H1 (cell line): ENCODE data around the gene ZBP1. TPM values are rescaled to one million over a fixed set of nuclear protein-coding genes. Genes with fewer than 3 reads are reported as not detected.

Source experiments
- CTCF ChIA-PET: fragments of 300-600 bp; sonication (Branson Sonifier 250); formaldehyde crosslinking; loops from one replicate; lab custom pipeline; 2021; ENCODE audit not compliant: partially characterized antibody; lab: Charles Lee
- POLR2A ChIA-PET: fragments of 300-600 bp; sonication (Branson Sonifier 250); formaldehyde crosslinking; loops from one replicate; lab custom pipeline; 2021; ENCODE audit warnings: inconsistent platforms; ENCODE audit not compliant: partially characterized antibody; lab: Charles Lee
- DNase-seq, 2 experiments: peaks; one replicate each; pipeline versions ENCODE4 v3.0.0 to v3.0.0-alpha.2; 2010 to 2022; ENCODE audit warnings: low spot score in 2 of 2, low read depth in 1 of 2, mixed read lengths in 1 of 2
- FAIRE-seq: peaks from 2 replicates; lab custom pipeline; 2011; peaks lifted over from hg19 to GRCh38; lab: Jason Lieb, UNC
- H2AFZ ChIP-seq: 2 replicates; pipeline ENCODE4 v1.8.1; 2012; ENCODE audit warnings: low read length, inconsistent platforms
- H2AK5ac ChIP-seq: 2 replicates; pipeline ENCODE4 v1.6.1; 2013; ENCODE audit warnings: low read depth, low read length
- H2BK120ac ChIP-seq: replicated peaks from 2 replicates; pipeline ENCODE3; 2013; ENCODE audit warnings: low read depth, low read length, inconsistent platforms
- H2BK12ac ChIP-seq: 2 replicates; pipeline ENCODE4 v1.6.1; 2013; ENCODE audit warnings: low read depth, low read length
- H2BK15ac ChIP-seq: 2 replicates; pipeline ENCODE4 v1.6.1; 2013; ENCODE audit warnings: low read length
- H2BK20ac ChIP-seq: 2 replicates; pipeline ENCODE4 v1.6.1; 2013; ENCODE audit warnings: low read length
- H2BK5ac ChIP-seq: 2 replicates; pipeline ENCODE4 v1.6.1; 2013; ENCODE audit warnings: low read depth, low read length
- H3K14ac ChIP-seq: 2 replicates; pipeline ENCODE4 v1.6.1; 2013; ENCODE audit warnings: inconsistent platforms; ENCODE audit not compliant: insufficient read length
- H3K18ac ChIP-seq: 2 replicates; pipeline ENCODE4 v1.6.1; 2013; ENCODE audit warnings: low read length; ENCODE audit errors: extremely low read depth
- H3K23ac ChIP-seq: 2 replicates; pipeline ENCODE4 v1.6.1; 2013; ENCODE audit warnings: inconsistent platforms; ENCODE audit not compliant: insufficient read length
- H3K23me2 ChIP-seq: 2 replicates; pipeline ENCODE4 v1.6.1; 2013; ENCODE audit warnings: low read depth, low read length
- H3K27ac ChIP-seq: 2 replicates; pipeline ENCODE4 v1.6.1; 2011; ENCODE audit warnings: low read depth, low read length, inconsistent platforms
- H3K27me3 ChIP-seq, 4 experiments: replicated peaks in 1 of 4; 1 replicate in 1 of 4; 2 replicates in 3 of 4; pipeline versions ENCODE4 v1.6.1 to v1.8.1; 2011 to 2013; ENCODE audit warnings: low read length in 3 of 4, mild to moderate bottlenecking in 3 of 4, inconsistent platforms in 2 of 4, mixed read lengths in 2 of 4, moderate library complexity in 1 of 4; ENCODE audit not compliant: control insufficient read depth in 3 of 4, insufficient read depth in 3 of 4; ENCODE audit errors: extremely low read depth in 1 of 4
- H3K36me3 ChIP-seq, 4 experiments: 2 replicates each; pipeline versions ENCODE4 v1.6.1 to v1.8.1; 2011 to 2013; ENCODE audit warnings: mild to moderate bottlenecking in 4 of 4, low read length in 3 of 4, moderate library complexity in 2 of 4, control low read depth in 1 of 4, inconsistent platforms in 1 of 4; ENCODE audit not compliant: insufficient read depth in 4 of 4, control insufficient read depth in 2 of 4
- H3K4ac ChIP-seq: replicated peaks from 2 replicates; pipeline ENCODE3; 2013; ENCODE audit warnings: low read length, low read depth, mixed read lengths, inconsistent platforms; ENCODE audit not compliant: insufficient read length
- H3K4me1 ChIP-seq, 4 experiments: replicated peaks in 1 of 4; 1 replicate in 1 of 4; 2 replicates in 3 of 4; pipeline versions ENCODE4 v1.6.1 to v1.8.1; 2011 to 2013; ENCODE audit warnings: low read length in 3 of 4, inconsistent platforms in 2 of 4, mixed read lengths in 1 of 4; ENCODE audit not compliant: insufficient read depth in 4 of 4, control insufficient read depth in 3 of 4
- H3K4me2 ChIP-seq, 2 experiments: 2 replicates each; pipeline versions ENCODE4 v1.6.1 to v1.8.1; 2011 to 2013; ENCODE audit warnings: low read depth in 2 of 2, low read length in 2 of 2, control low read depth in 1 of 2, inconsistent platforms in 1 of 2, mild to moderate bottlenecking in 1 of 2; ENCODE audit not compliant: insufficient read depth in 1 of 2
- H3K4me3 ChIP-seq, 4 experiments: fragments of 200-600, 300-600 bp in 1 of 4; sonication (generic), shearing (Covaris generic), sonication (Bioruptor Twin) in 1 of 4; 2 replicates each; pipeline versions ENCODE4 v1.5.1 to v1.8.1; 2011 to 2016; ENCODE audit warnings: low read length in 4 of 4, low read depth in 3 of 4, control low read depth in 2 of 4, inconsistent platforms in 2 of 4, mild to moderate bottlenecking in 2 of 4, mixed read lengths in 1 of 4, moderate library complexity in 1 of 4; ENCODE audit not compliant: insufficient read depth in 2 of 4; ENCODE audit errors: extremely low read depth in 1 of 4
- H3K56ac ChIP-seq: replicated peaks from 2 replicates; pipeline ENCODE3; 2013; ENCODE audit warnings: low read depth, mild to moderate bottlenecking, mixed read lengths, low read length, inconsistent platforms; ENCODE audit not compliant: insufficient read length
- H3K79me1 ChIP-seq: 2 replicates; pipeline ENCODE4 v1.6.1; 2013; ENCODE audit warnings: low read depth, low read length, control low read depth
- H3K79me2 ChIP-seq, 2 experiments: 2 replicates each; pipeline versions ENCODE4 v1.6.1 to v1.8.1; 2012 to 2013; ENCODE audit warnings: low read length in 2 of 2, mild to moderate bottlenecking in 2 of 2, inconsistent platforms in 1 of 2; ENCODE audit not compliant: insufficient read depth in 2 of 2, control insufficient read depth in 1 of 2
- H3K9ac ChIP-seq, 4 experiments: replicated peaks in 1 of 4; 1 replicate in 1 of 4; 2 replicates in 3 of 4; pipeline versions ENCODE4 v1.6.1 to v1.8.1; 2011 to 2013; ENCODE audit warnings: low read depth in 3 of 4, low read length in 3 of 4, control low read depth in 2 of 4, mild to moderate bottlenecking in 2 of 4, moderate library complexity in 2 of 4, inconsistent platforms in 1 of 4; ENCODE audit errors: extremely low read depth in 1 of 4
- H3K9me3 ChIP-seq, 2 experiments: 2 replicates each; pipeline versions ENCODE4 v1.6.1 to v1.8.1; 2012 to 2013; ENCODE audit warnings: mild to moderate bottlenecking in 2 of 2, moderate library complexity in 2 of 2, control low read depth in 1 of 2, inconsistent platforms in 1 of 2, low read depth in 1 of 2, low read length in 1 of 2, mixed read lengths in 1 of 2; ENCODE audit not compliant: insufficient read depth in 2 of 2
- H4K20me1 ChIP-seq, 2 experiments: replicated peaks in 1 of 2; 2 replicates each; pipeline versions ENCODE3 to v1.8.1; 2011 to 2013; ENCODE audit warnings: inconsistent platforms in 2 of 2, low read length in 2 of 2, mild to moderate bottlenecking in 1 of 2; ENCODE audit not compliant: insufficient read depth in 2 of 2, control insufficient read depth in 1 of 2
- H4K5ac ChIP-seq: 2 replicates; pipeline ENCODE4 v1.6.1; 2013; ENCODE audit warnings: low read length, low read depth, mixed read lengths, inconsistent platforms; ENCODE audit not compliant: insufficient read length
- H4K8ac ChIP-seq: 2 replicates; pipeline ENCODE4 v1.8.0; 2013; ENCODE audit warnings: mild to moderate bottlenecking, moderate library complexity, low read length, inconsistent platforms; ENCODE audit not compliant: insufficient read depth; ENCODE audit errors: extremely low read depth
- H4K91ac ChIP-seq: replicated peaks from 2 replicates; pipeline ENCODE3; 2013; ENCODE audit warnings: low read length, mixed read lengths, inconsistent platforms; ENCODE audit not compliant: insufficient read length
- ASH2L ChIP-seq: fragments of 200-600, 300-600 bp; sonication (generic); IDR thresholded peaks from one replicate; pipeline ENCODE4 v1.7.1; 2017; ENCODE audit warnings: low read length
- ATF3 ChIP-seq: IDR thresholded peaks from 2 replicates; pipeline ENCODE4 v1.6.1; 2011; ENCODE audit warnings: low read depth, mild to moderate bottlenecking, low read length; ENCODE audit not compliant: insufficient read depth
- CBX5 ChIP-seq: fragments of 300-800, 300-1000 bp; sonication (generic); IDR thresholded peaks from 2 replicates; pipeline ENCODE4 v1.7.1; 2016; ENCODE audit warnings: antibody characterized with exemption, low read length, low read depth
- CTCF ChIP-seq, 3 experiments: IDR thresholded peaks; 1 replicate in 2 of 3; 2 replicates in 1 of 3; pipeline versions ENCODE4 v1.5.1 to v1.6.1; 2011; ENCODE audit warnings: low read length in 3 of 3, mild to moderate bottlenecking in 3 of 3, inconsistent platforms in 2 of 3, low read depth in 1 of 3, moderate library complexity in 1 of 3; ENCODE audit not compliant: insufficient read depth in 1 of 3; ENCODE audit errors: control extremely low read depth in 1 of 3
- JUN ChIP-seq: IDR thresholded peaks from 2 replicates; pipeline ENCODE4 v1.6.1; 2011; ENCODE audit warnings: low read depth, mild to moderate bottlenecking, improper control_type of control experiment, low read length
- KDM4A ChIP-seq: IDR thresholded peaks from one replicate; pipeline ENCODE4 v1.7.1; 2012; ENCODE audit warnings: low read depth, mild to moderate bottlenecking, moderate library complexity, low read length, inconsistent platforms; ENCODE audit not compliant: severe bottlenecking
- MAX ChIP-seq: IDR thresholded peaks from 2 replicates; pipeline ENCODE4 v1.6.1; 2012; ENCODE audit warnings: inconsistent platforms
- POU5F1 ChIP-seq: IDR thresholded peaks from 2 replicates; pipeline ENCODE4 v1.6.1; 2011; ENCODE audit warnings: low read depth, mild to moderate bottlenecking, low read length, moderate library complexity
- SP1 ChIP-seq: IDR thresholded peaks from 2 replicates; pipeline ENCODE4 v1.6.1; 2011; ENCODE audit warnings: low read depth, low read length
- TCF12 ChIP-seq: IDR thresholded peaks from 2 replicates; pipeline ENCODE4 v1.6.1; 2011; ENCODE audit warnings: low read depth, mild to moderate bottlenecking, low read length
- TEAD4 ChIP-seq: IDR thresholded peaks from 2 replicates; pipeline ENCODE4 v1.6.1; 2012; ENCODE audit warnings: low read depth, low read length, inconsistent platforms, mixed read lengths
- WGBS, 2 experiments: shearing (Covaris generic) in 1 of 2; methylation state at CpG; one replicate each; pipeline versions ENCODE4 v1.1.6 to v1.1.7; 2013 to 2015; ENCODE audit warnings: low lambda C conversion rate in 2 of 2, mixed read lengths in 2 of 2, inconsistent platforms in 1 of 2, low coverage in 1 of 2, missing lambda C conversion rate in 1 of 2; ENCODE audit not compliant: insufficient replicate concordance in 2 of 2, insufficient coverage in 1 of 2, insufficient read length in 1 of 2; ENCODE audit errors: extremely low coverage in 1 of 2, missing lambda C conversion rate in 1 of 2; 5-methylcytosine and 5-hydroxymethylcytosine counted together
- polyA plus RNA-seq, 7 experiments: library from polyadenylated mRNA; depleted of rRNA in 3 of 7; stranded (reverse) in 5 of 7; unstranded in 2 of 7; fragments of >200 nt in 5 of 7; fragments of 200-250 nt in 2 of 7; gene quantifications; 1 replicate in 5 of 7; 2 replicates in 1 of 7; 4 replicates in 1 of 7; pipeline versions ENCODE4 v1.2.1 to v1.2.3, GENCODE V29; 2011 to 2013; ENCODE audit warnings: missing spikeins in 2 of 7, mixed read lengths in 2 of 7
- total RNA-seq: library from RNA; stranded (reverse); fragmentation: NEBNext Ultra II Directional; extraction: Animal tissue kit (Norgen Biotek cat#: 25700); gene quantifications from 2 replicates; pipeline ENCODE4 v1.2.1, GENCODE V29; 2021

ZBP1 gene
- total and polyA plus RNA-seq, 2 of the 8 experiments (the other 6 are each of a cell fraction or from before 2014, with no cell fraction given): not detected

DNA sequence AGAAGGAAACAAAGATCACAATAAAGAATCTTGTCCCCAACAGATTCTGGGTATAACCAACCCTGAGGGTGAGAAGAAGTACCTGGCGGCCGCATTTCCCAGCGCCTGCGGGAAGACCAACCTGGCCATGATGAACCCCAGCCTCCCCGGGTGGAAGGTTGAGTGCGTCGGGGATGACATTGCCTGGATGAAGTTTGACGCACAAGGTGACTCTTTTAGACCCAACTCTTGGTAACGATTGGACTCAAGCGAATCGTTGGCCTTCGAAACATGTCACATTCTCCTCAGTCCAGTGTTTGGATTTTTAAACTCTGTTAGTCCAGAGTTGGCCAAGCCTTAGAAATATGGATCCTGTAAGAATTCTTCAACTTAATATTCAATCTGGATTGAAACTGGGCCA is 56.7 kb downstream of the ZBP1 start:
- Histone ChIP-seq H3K4me3 (no peak overlapping the region), H3K4ac (no peak overlapping the region), H3K79me1 (no peaks in the 10 kb centered on the region), H4K5ac (no peak overlapping the region), H3K27me3 (no peaks in the 10 kb centered on the region), H2AK5ac (no peak overlapping the region), H2BK5ac (no peak overlapping the region), H3K9me3 (no peaks in the 10 kb centered on the region), H3K4me1 (no peaks in the 10 kb centered on the region), H3K79me2 (no peaks in the 10 kb centered on the region), H3K14ac (no peak overlapping the region), H3K18ac (no peak overlapping the region), H3K23ac (no peak overlapping the region), H3K23me2 (no peaks in the 10 kb centered on the region), H3K9ac (no peak overlapping the region), H2BK15ac (no peak overlapping the region), H4K91ac (no peak overlapping the region), H3K36me3 (no peaks in the 10 kb centered on the region), H2BK12ac (no peak overlapping the region), H2AFZ (no peak overlapping the region), H3K27ac (no peak overlapping the region), H2BK120ac (no peak overlapping the region), H3K56ac (no peak overlapping the region), H4K20me1 (no peaks in the 10 kb centered on the region), H2BK20ac (no peak overlapping the region), H3K4me2 (no peak overlapping the region), H4K8ac (no peak overlapping the region)
- DNase-seq: no peak
- ChIA-PET POLR2A (no interaction called here), CTCF (no interaction called here)
- no peak for TF ChIP-seq SP1
- TF ChIP-seq MAX: no peak
- TF ChIP-seq KDM4A: no peak
- no peak for TF ChIP-seq JUN
- TF ChIP-seq POU5F1: no peak
- no peak for TF ChIP-seq ASH2L
- no peak for TF ChIP-seq CBX5
- no peak for TF ChIP-seq TCF12
- TF ChIP-seq CTCF (IDR thresholded peaks at IDR 0.05; ENCODE audit: control extremely low read depth in 1 of 3, insufficient read depth in 1 of 3, low read depth in 1 of 3, low read length in 3 of 3): no peak
- no peak for TF ChIP-seq TEAD4
- no peak for TF ChIP-seq ATF3
- no peak for FAIRE-seq
- WGBS, 2 experiments: 97% methylated on average over 12 of the region's 12 CpGs; no CpG with 5 or more reads in 1 of the 2 experiments
